ENCODE measurements around the gene LRTM2. TPM values are rescaled to one million over a fixed set of nuclear protein-coding genes. Genes with fewer than 3 reads are reported as not detected.

LRTM2 gene
- total RNA-seq, 1 donor from 2014 or later: not detected

- Histone ChIP-seq H3K9ac (no peak overlapping the region), H4K20me1 (ENCODE audit: low read depth) (peaks cover 4% of the 10 kb centered on the region), H3K4me1 (peaks cover 4% of the 10 kb centered on the region), H3K4me3 (no peak overlapping the region), H3K27ac (no peak overlapping the region), H3K27me3 (peaks cover 12% of the 10 kb centered on the region), H2AFZ (replicated peaks) (peak overlapping the region; percentile 35), H3K36me3 (no peaks in the 10 kb centered on the region), H3K9me3 (ENCODE audit: low read depth) (no peaks in the 10 kb centered on the region), H3K79me2 (ENCODE audit: low read depth) (no peaks in the 10 kb centered on the region), H3F3A (ENCODE audit: low read depth) (no peaks in the 10 kb centered on the region), H3K4me2 (peak overlapping the region; percentile 53)
- no peak for TF ChIP-seq EZH2 (IDR thresholded peaks at IDR 0.05)
- TF ChIP-seq, protein P1, sequence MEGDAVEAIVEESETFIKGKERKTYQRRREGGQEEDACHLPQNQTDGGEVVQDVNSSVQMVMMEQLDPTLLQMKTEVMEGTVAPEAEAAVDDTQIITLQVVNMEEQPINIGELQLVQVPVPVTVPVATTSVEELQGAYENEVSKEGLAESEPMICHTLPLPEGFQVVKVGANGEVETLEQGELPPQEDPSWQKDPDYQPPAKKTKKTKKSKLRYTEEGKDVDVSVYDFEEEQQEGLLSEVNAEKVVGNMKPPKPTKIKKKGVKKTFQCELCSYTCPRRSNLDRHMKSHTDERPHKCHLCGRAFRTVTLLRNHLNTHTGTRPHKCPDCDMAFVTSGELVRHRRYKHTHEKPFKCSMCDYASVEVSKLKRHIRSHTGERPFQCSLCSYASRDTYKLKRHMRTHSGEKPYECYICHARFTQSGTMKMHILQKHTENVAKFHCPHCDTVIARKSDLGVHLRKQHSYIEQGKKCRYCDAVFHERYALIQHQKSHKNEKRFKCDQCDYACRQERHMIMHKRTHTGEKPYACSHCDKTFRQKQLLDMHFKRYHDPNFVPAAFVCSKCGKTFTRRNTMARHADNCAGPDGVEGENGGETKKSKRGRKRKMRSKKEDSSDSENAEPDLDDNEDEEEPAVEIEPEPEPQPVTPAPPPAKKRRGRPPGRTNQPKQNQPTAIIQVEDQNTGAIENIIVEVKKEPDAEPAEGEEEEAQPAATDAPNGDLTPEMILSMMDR (IDR thresholded peaks at IDR 0.05): peak; percentile 93
- H3K9me3 Mint-ChIP-seq: no peaks in the 10 kb centered on the region
- H3K27me3 Mint-ChIP-seq (ENCODE audit: insufficient read depth, low read depth): peaks cover 8% of the 10 kb centered on the region
- no peaks in the 10 kb centered on the region for H3K36me3 Mint-ChIP-seq
- peak; percentile 85 for DNase-seq (ENCODE audit: low spot score)
- H3K4me3 Mint-ChIP-seq: peak overlapping the region; percentile 61
- peaks cover 12% of the 10 kb centered on the region for H3K4me1 Mint-ChIP-seq
- peak overlapping the region; percentile 47 for H3K27ac Mint-ChIP-seq
These were observed 24.4 kb upstream of the LRTM2 start for GRCh38 chr12:1795785-1796514.

DNA sequence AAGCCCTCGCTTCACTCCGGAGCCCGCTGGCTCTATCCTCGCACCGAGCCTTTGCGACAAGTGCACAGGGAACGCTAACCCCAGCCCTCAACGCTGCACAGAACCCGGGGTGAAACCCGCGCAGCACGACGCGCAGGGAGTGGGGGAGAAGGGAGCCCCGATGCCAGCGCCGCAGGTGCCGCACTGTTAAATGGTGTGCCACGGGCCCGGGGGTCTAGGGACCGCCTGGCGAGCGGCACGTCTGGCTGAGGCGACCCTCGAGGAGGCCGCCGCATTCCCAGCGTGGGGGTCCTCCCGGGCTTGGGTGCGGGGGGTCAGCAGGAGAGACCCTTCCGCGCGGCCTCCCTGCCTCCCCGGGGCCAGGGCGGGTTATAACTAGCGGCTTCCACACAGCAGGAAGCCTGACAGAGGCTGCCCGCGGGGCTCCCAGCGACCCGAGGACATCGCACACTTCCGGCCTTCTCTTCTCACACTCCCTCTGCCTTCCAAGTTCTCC, 23.8 kb upstream of the LRTM2 start:
- Histone ChIP-seq H3K9ac (no peak overlapping the region), H2AFZ (replicated peaks) (peak overlapping the region; percentile 35), H3K4me2 (peak overlapping the region; percentile 53), H3K4me1 (peaks cover 4% of the 10 kb centered on the region), H3K27ac (no peak overlapping the region), H3K79me2 (ENCODE audit: low read depth) (no peaks in the 10 kb centered on the region), H3K4me3 (no peak overlapping the region), H3F3A (ENCODE audit: low read depth) (no peaks in the 10 kb centered on the region), H3K36me3 (no peaks in the 10 kb centered on the region), H3K27me3 (peaks cover 12% of the 10 kb centered on the region), H3K9me3 (ENCODE audit: low read depth) (no peaks in the 10 kb centered on the region), H4K20me1 (ENCODE audit: low read depth) (no peaks in the 10 kb centered on the region)
- no peak for DNase-seq (ENCODE audit: low spot score)
- Mint-ChIP-seq H3K9me3 (no peaks in the 10 kb centered on the region), H3K36me3 (no peaks in the 10 kb centered on the region), H3K4me3 (no peak overlapping the region), H3K27me3 (ENCODE audit: insufficient read depth, low read depth) (peaks cover 8% of the 10 kb centered on the region), H3K27ac (no peak overlapping the region), H3K4me1 (peaks cover 14% of the 10 kb centered on the region)
- TF ChIP-seq, protein P1 (IDR thresholded peaks at IDR 0.05): no peak
- TF ChIP-seq EZH2 (IDR thresholded peaks at IDR 0.05) (no peak), EZH2phosphoT487 (IDR thresholded peaks at IDR 0.05) (no peak)

GRCh38 chr12:1797011-1797901, 23.1 kb upstream of the LRTM2 start:
- H3K9me3 ChIP-seq (ENCODE audit: low read depth): no peaks in the 10 kb centered on the region
- H4K20me1 ChIP-seq (ENCODE audit: low read depth): no peaks in the 10 kb centered on the region
- H3K4me1 ChIP-seq: peaks cover 4% of the 10 kb centered on the region
- H3K4me3 ChIP-seq: no peak overlapping the region
- Mint-ChIP-seq H3K27me3 (ENCODE audit: insufficient read depth, low read depth) (peaks cover 10% of the 10 kb centered on the region), H3K36me3 (no peaks in the 10 kb centered on the region), H3K4me3 (no peak overlapping the region), H3K4me1 (peaks cover 20% of the 10 kb centered on the region), H3K27ac (no peak overlapping the region), H3K9me3 (no peaks in the 10 kb centered on the region)
- H3K27ac ChIP-seq: no peak overlapping the region
- peak overlapping the region; percentile 53 for H3K4me2 ChIP-seq
- H3K36me3 ChIP-seq: no peaks in the 10 kb centered on the region
- no peaks in the 10 kb centered on the region for H3K79me2 ChIP-seq (ENCODE audit: low read depth)
- TF ChIP-seq EZH2 (IDR thresholded peaks at IDR 0.05): no peak
- TF ChIP-seq, protein P1 (IDR thresholded peaks at IDR 0.05): no peak
- TF ChIP-seq EZH2phosphoT487 (IDR thresholded peaks at IDR 0.05): no peak
- no peaks in the 10 kb centered on the region for H3F3A ChIP-seq (ENCODE audit: low read depth)
- H2AFZ ChIP-seq (replicated peaks): no peak overlapping the region
- H3K9ac ChIP-seq: no peak overlapping the region
- DNase-seq (ENCODE audit: low spot score): no peak
- peaks cover 12% of the 10 kb centered on the region for H3K27me3 ChIP-seq
